HepG2 (cell line): ENCODE results near the gene IFNK. TPM values are rescaled to one million over a fixed set of nuclear protein-coding genes. Genes with fewer than 3 reads are reported as not detected.

Experiments used
- ATAC-seq: fragments of 200-7000 bp; cut with Tn5 transposase; 3 replicates; pipeline ENCODE4 v1.9.1; 2020; ENCODE audit warnings: mild to moderate bottlenecking, moderate library complexity
- BruUV-seq: library from RNA; stranded (reverse); fragments of 400-500 nt; replicated peaks from 2 replicates; lab custom pipeline; 2021; lab: Mats Ljungman, UMichigan
- CTCF ChIA-PET: fragments of 300-600 bp; formaldehyde crosslinking; extraction: SDS; loops from one replicate; lab custom pipeline; 2021; ENCODE audit warnings: low total read pairs, inconsistent platforms, low intra/inter-chr PET ratio; lab: Yijun Ruan, JAX
- POLR2A ChIA-PET: fragments of 350-600 bp; sonication (Branson Sonifier 250); formaldehyde crosslinking; loops from one replicate; lab custom pipeline; 2020; ENCODE audit warnings: antibody characterized with exemption, inconsistent platforms; lab: Yijun Ruan, JAX
- DNase-seq: peaks from one replicate; pipeline ENCODE4 v3.0.0-alpha.2; 2015; ENCODE audit warnings: low spot score
- FAIRE-seq: peaks from 3 replicates; lab custom pipeline; 2011; peaks lifted over from hg19 to GRCh38; lab: Jason Lieb, UNC
- H2AFZ ChIP-seq: one replicate; pipeline ENCODE4 v1.6.1; 2011; ENCODE audit warnings: low read length, inconsistent platforms
- H3K27ac ChIP-seq: fragments of 300-600 bp; 3 replicates; pipeline ENCODE4 v1.8.0; 2011; ENCODE audit warnings: mixed run types, mild to moderate bottlenecking, mixed read lengths, low read length, inconsistent platforms; ENCODE audit not compliant: insufficient read depth; ENCODE audit errors: extremely low read length
- H3K27me3 ChIP-seq, 2 experiments: fragments of 200-600 bp in 1 of 2; 2 replicates in 1 of 2; 3 replicates in 1 of 2; pipeline versions ENCODE4 v1.6.0 to v1.8.0; 2011; ENCODE audit warnings: low read length in 2 of 2, mild to moderate bottlenecking in 2 of 2, moderate library complexity in 2 of 2, inconsistent platforms in 1 of 2; ENCODE audit not compliant: insufficient read depth in 2 of 2, control insufficient read depth in 1 of 2
- H3K36me3 ChIP-seq, 2 experiments: fragments of 200-600 bp in 1 of 2; replicated peaks in 1 of 2; 2 replicates in 1 of 2; 3 replicates in 1 of 2; pipeline versions ENCODE4 v1.5.1 to v1.8.0; 2011; ENCODE audit warnings: low read length in 2 of 2, inconsistent platforms in 1 of 2; ENCODE audit not compliant: insufficient read depth in 2 of 2, control insufficient read depth in 1 of 2
- H3K4me1 ChIP-seq: 2 replicates; pipeline ENCODE4 v1.5.1; 2012; ENCODE audit warnings: low read length, inconsistent platforms; ENCODE audit not compliant: insufficient read depth
- H3K4me2 ChIP-seq: 2 replicates; pipeline ENCODE4 v1.6.0; 2011; ENCODE audit warnings: low read depth, low read length, inconsistent platforms
- H3K4me3 ChIP-seq, 3 experiments: fragments of 200-600 bp in 1 of 3; sonication (generic), shearing (Covaris generic) in 1 of 3; replicated peaks in 1 of 3; 2 replicates each; pipeline ENCODE4 v1.5.1; 2011 to 2016; ENCODE audit warnings: low read length in 3 of 3, inconsistent platforms in 2 of 3, low read depth in 2 of 3, mild to moderate bottlenecking in 2 of 3, control low read depth in 1 of 3, mixed read lengths in 1 of 3; ENCODE audit not compliant: insufficient read depth in 1 of 3
- H3K79me2 ChIP-seq: one replicate; pipeline ENCODE4 v1.6.1; 2011; ENCODE audit warnings: low read length, inconsistent platforms; ENCODE audit not compliant: insufficient read depth
- H3K9ac ChIP-seq: 2 replicates; pipeline ENCODE4 v1.6.0; 2011; ENCODE audit warnings: mild to moderate bottlenecking, low read depth, low read length, inconsistent platforms; ENCODE audit not compliant: insufficient read depth
- H3K9me3 ChIP-seq: 2 replicates; pipeline ENCODE4 v1.5.1; 2012; ENCODE audit warnings: mild to moderate bottlenecking, low read length
- H4K20me1 ChIP-seq: 2 replicates; pipeline ENCODE4 v1.6.0; 2011; ENCODE audit warnings: inconsistent platforms, mild to moderate bottlenecking, low read length, moderate library complexity; ENCODE audit not compliant: insufficient read depth
- BCL6 ChIP-seq: IDR thresholded peaks from 2 replicates; pipeline ENCODE4 v1.6.1; 2016; ENCODE audit warnings: missing genetic modification reagents, missing compliant biosample characterization
- JUNB ChIP-seq: sonication (generic); formaldehyde crosslinking; IDR thresholded peaks from 2 replicates; pipeline ENCODE4 v1.8.0; 2022; ENCODE audit warnings: missing genetic modification reagents, mild to moderate bottlenecking, borderline replicate concordance
- MAFF ChIP-seq: IDR thresholded peaks from 2 replicates; pipeline ENCODE4 v1.6.1; 2011; ENCODE audit warnings: low read depth, low read length, improper control_type of control experiment
- MAFK ChIP-seq, 2 experiments: IDR thresholded peaks in 1 of 2; conservative IDR thresholded peaks in 1 of 2; 2 replicates each; pipeline ENCODE4 v1.6.1; 2011; ENCODE audit warnings: improper control_type of control experiment in 2 of 2, low read length in 2 of 2
- MIER3 ChIP-seq: IDR thresholded peaks from 2 replicates; pipeline ENCODE4 v1.6.1; 2016; ENCODE audit warnings: missing compliant biosample characterization, borderline replicate concordance
- MIXL1 ChIP-seq: IDR thresholded peaks from 2 replicates; pipeline ENCODE4 v1.6.1; 2016
- NCOA2 ChIP-seq: sonication (generic); formaldehyde crosslinking; IDR thresholded peaks from 2 replicates; pipeline ENCODE4 v1.8.0; 2022; ENCODE audit warnings: inconsistent platforms
- NR2F1 ChIP-seq, 2 experiments: fragments of 450-650 bp in 1 of 2; formaldehyde crosslinking in 1 of 2; IDR thresholded peaks; 2 replicates each; pipeline versions ENCODE4 v1.5.0 to v1.6.1; 2016 to 2020; ENCODE audit warnings: mild to moderate bottlenecking in 1 of 2, missing compliant biosample characterization in 1 of 2, missing genetic modification reagents in 1 of 2, moderate library complexity in 1 of 2
- POLR2AphosphoS2 ChIP-seq: IDR thresholded peaks from 2 replicates; pipeline ENCODE4 v1.6.1; 2011; ENCODE audit warnings: low read depth, low read length, improper control_type of control experiment
- WIZ ChIP-seq: sonication (generic); formaldehyde crosslinking; IDR thresholded peaks from 2 replicates; pipeline ENCODE4 v1.5.1; 2020; ENCODE audit warnings: mild to moderate bottlenecking, missing genetic modification reagents
- ZFAT ChIP-seq: sonication (generic); formaldehyde crosslinking; conservative IDR thresholded peaks from 2 replicates; pipeline ENCODE4 v1.8.1; 2023; ENCODE audit warnings: missing genetic modification reagents, inconsistent platforms
- ZKSCAN1 ChIP-seq: fragments of 150-350 bp; IDR thresholded peaks from 2 replicates; pipeline ENCODE4 v1.6.1; 2014; ENCODE audit warnings: low read length
- ZNF101 ChIP-seq: sonication (generic); formaldehyde crosslinking; IDR thresholded peaks from 2 replicates; pipeline ENCODE4 v1.4.0; 2020; ENCODE audit warnings: mild to moderate bottlenecking, low read depth, missing genetic modification reagents, borderline replicate concordance
- ZNF160 ChIP-seq: sonication (generic); formaldehyde crosslinking; IDR thresholded peaks from 2 replicates; pipeline ENCODE4 v1.8.0; 2022; ENCODE audit warnings: mild to moderate bottlenecking, inconsistent platforms, missing genetic modification reagents
- ZSCAN25 ChIP-seq: sonication (generic); formaldehyde crosslinking; IDR thresholded peaks from 2 replicates; pipeline ENCODE4 v1.8.0; 2022; ENCODE audit warnings: mild to moderate bottlenecking, missing genetic modification reagents
- WGBS: methylation state at CpG from one replicate; pipeline ENCODE4 v1.1.6; 2017; ENCODE audit warnings: low lambda C conversion rate; 5-methylcytosine and 5-hydroxymethylcytosine counted together
- in situ Hi-C: cut with HindIII; loops from 2 replicates; pipeline ENCODE4 v1.10.0; 2017; ENCODE audit warnings: low pct_unique_long_range_greater_than_20kb; ENCODE audit not compliant: extremely low pct_ligation_motif_present
- intact Hi-C: fragments of 100-400 bp; cut with micrococcal nuclease; formaldehyde crosslinking; loops from one replicate; pipeline ENCODE4 v1.10.0; 2022; ENCODE audit not compliant: unreplicated experiment
- polyA plus RNA-seq, 8 experiments: library from polyadenylated mRNA; depleted of rRNA in 3 of 8; stranded (reverse) in 7 of 8; unstranded in 1 of 8; fragments of >200 nt; fragmentation: Illumina TruSeq in 4 of 8; extraction: Trizol in 4 of 8; gene quantifications; 2 replicates each; pipeline versions ENCODE4 v1.2.1 to v1.2.3, GENCODE V29; 2011 to 2016; ENCODE audit warnings: low read depth in 4 of 8, missing spikeins in 1 of 8, mixed read lengths in 1 of 8; ENCODE audit not compliant: insufficient read depth in 1 of 8
- total RNA-seq, 5 experiments: library from RNA; depleted of rRNA; stranded (reverse); fragments of >200 nt; fragmentation: Illumina TruSeq; extraction: Trizol; gene quantifications; 2 replicates each; pipeline ENCODE4 v1.2.3, GENCODE V29; 2016; ENCODE audit warnings: low read depth in 1 of 5
- TF ChIP-seq, protein P1 (sequence below): sonication (generic); formaldehyde crosslinking; IDR thresholded peaks from 2 replicates; pipeline ENCODE4 v1.4.0; 2020; ENCODE audit warnings: missing genetic modification reagents

Gene IFNK
- total and polyA plus RNA-seq, 2 of the 13 experiments (the other 11 are each of a cell fraction or from before 2014, with no cell fraction given) = not detected

DNA sequence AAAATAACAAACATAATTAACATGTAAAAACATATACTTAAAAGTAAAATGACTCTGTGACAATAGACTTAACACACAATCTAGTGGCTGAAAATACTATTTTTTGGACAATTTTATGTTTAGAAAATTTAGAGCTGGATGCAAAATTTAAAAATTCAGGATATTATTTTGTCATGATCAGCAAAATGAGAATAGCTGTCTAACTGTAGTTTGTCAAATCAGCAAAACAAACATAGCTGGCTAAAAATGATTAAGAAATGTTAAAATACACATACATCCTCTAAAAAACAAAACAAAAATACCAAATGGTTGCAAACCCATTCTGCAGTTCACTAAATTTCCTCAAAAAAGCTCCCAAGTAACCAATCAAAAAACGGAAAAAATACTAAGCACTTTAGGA, 30.6 kb downstream of the IFNK start:
- in situ Hi-C loops = no loop called here
- H4K20me1 ChIP-seq = no peaks in the 10 kb centered on the region
- no peak overlapping the region for H2AFZ ChIP-seq
- no peaks in the 10 kb centered on the region for H3K4me1 ChIP-seq
- no peak for DNase-seq
- no peak overlapping the region for H3K27ac ChIP-seq
- H3K9ac ChIP-seq = no peak overlapping the region
- ChIA-PET POLR2A (no interaction called here), CTCF (no interaction called here)
- no peak overlapping the region for H3K4me3 ChIP-seq
- 87% methylated on average over 1 of the region's 1 CpG for WGBS
- no peak for TF ChIP-seq NR2F1 (CRISPR knock-in tag; IDR thresholded peaks at IDR 0.05)
- TF ChIP-seq MAFK (conservative IDR thresholded peaks at IDR 0.05 in 1 of 2, IDR thresholded peaks at IDR 0.05 in 1 of 2; ENCODE audit: low read length in 2 of 2) = peak; percentile 89 to 94
- peak; percentile 93 for TF ChIP-seq MAFF
- H3K4me2 ChIP-seq = no peak overlapping the region
- intact Hi-C loops = no loop called here
- FAIRE-seq = no peak
- no TSS peak for BruUV-seq
- H3K79me2 ChIP-seq = no peaks in the 10 kb centered on the region
- ATAC-seq = no peak
- no peaks in the 10 kb centered on the region for H3K9me3 ChIP-seq
- no peaks in the 10 kb centered on the region for H3K27me3 ChIP-seq
- no peaks in the 10 kb centered on the region for H3K36me3 ChIP-seq

DNA sequence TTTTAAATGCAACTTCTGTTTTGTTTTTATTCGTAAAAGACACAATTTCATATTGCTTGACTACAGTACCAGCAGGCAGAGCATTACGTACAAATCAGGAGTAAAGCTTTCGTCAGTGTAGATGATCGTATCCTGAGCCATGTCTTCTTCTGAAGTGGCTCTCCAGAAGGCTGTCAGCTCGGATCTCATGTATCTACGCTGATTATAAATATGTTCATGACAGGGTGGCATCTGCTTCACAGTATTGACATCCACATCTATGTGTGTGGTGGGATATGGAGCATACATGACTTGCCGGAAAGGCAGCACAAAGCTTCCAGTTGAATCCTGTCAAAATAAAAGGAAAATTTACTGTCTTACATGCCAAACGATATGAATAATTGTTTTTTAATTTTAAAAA, 32.4 kb downstream of the IFNK start:
- 95% methylated on average over 8 of the region's 8 CpGs for WGBS
- in situ Hi-C loops (no loop called here), intact Hi-C loops (no loop called here)
- Histone ChIP-seq H2AFZ (no peak overlapping the region), H3K9ac (no peak overlapping the region), H3K27me3 (no peaks in the 10 kb centered on the region), H3K9me3 (no peaks in the 10 kb centered on the region), H3K4me2 (no peak overlapping the region), H3K4me1 (no peaks in the 10 kb centered on the region), H3K79me2 (no peaks in the 10 kb centered on the region), H3K4me3 (no peak overlapping the region), H4K20me1 (no peaks in the 10 kb centered on the region), H3K27ac (no peak overlapping the region), H3K36me3 (peaks cover 0 to 6% of the 10 kb centered on the region in 2 experiments; a peak in 1 of 5 replicates)
- CTCF ChIA-PET = no interaction called here
- no peak for TF ChIP-seq ZSCAN25
- TF ChIP-seq ZNF101 (CRISPR knock-in tag) = no peak
- TF ChIP-seq POLR2AphosphoS2 = no peak
- TF ChIP-seq, protein P1, sequence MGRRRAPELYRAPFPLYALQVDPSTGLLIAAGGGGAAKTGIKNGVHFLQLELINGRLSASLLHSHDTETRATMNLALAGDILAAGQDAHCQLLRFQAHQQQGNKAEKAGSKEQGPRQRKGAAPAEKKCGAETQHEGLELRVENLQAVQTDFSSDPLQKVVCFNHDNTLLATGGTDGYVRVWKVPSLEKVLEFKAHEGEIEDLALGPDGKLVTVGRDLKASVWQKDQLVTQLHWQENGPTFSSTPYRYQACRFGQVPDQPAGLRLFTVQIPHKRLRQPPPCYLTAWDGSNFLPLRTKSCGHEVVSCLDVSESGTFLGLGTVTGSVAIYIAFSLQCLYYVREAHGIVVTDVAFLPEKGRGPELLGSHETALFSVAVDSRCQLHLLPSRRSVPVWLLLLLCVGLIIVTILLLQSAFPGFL = no peak
- TF ChIP-seq MIXL1 (CRISPR knock-in tag) = no peak
- TF ChIP-seq ZFAT (CRISPR knock-in tag) = no peak
- no peak for TF ChIP-seq JUNB
- TF ChIP-seq NCOA2 (CRISPR knock-in tag) = no peak
- no peak for TF ChIP-seq MIER3 (CRISPR knock-in tag)
- no peak for TF ChIP-seq ZNF160 (CRISPR knock-in tag)
- TF ChIP-seq WIZ (CRISPR knock-in tag) = no peak
- no peak for TF ChIP-seq BCL6 (CRISPR knock-in tag)
- TF ChIP-seq ZKSCAN1 = no peak
- BruUV-seq = no TSS peak
- DNase-seq = no peak
- POLR2A ChIA-PET = no interaction called here
- ATAC-seq = no peak
- no peak for FAIRE-seq
